ENCODE data around the gene NDUFA8. TPM values are rescaled to one million over a fixed set of nuclear protein-coding genes. Genes with fewer than 3 reads are reported as not detected.
A peak's percentile ranks its signal among the peaks of the same experiment; 100 is the strongest.

The NDUFA8 gene
- total RNA-seq, 1 experiment from 2014 or later: 105 TPM

DNA sequence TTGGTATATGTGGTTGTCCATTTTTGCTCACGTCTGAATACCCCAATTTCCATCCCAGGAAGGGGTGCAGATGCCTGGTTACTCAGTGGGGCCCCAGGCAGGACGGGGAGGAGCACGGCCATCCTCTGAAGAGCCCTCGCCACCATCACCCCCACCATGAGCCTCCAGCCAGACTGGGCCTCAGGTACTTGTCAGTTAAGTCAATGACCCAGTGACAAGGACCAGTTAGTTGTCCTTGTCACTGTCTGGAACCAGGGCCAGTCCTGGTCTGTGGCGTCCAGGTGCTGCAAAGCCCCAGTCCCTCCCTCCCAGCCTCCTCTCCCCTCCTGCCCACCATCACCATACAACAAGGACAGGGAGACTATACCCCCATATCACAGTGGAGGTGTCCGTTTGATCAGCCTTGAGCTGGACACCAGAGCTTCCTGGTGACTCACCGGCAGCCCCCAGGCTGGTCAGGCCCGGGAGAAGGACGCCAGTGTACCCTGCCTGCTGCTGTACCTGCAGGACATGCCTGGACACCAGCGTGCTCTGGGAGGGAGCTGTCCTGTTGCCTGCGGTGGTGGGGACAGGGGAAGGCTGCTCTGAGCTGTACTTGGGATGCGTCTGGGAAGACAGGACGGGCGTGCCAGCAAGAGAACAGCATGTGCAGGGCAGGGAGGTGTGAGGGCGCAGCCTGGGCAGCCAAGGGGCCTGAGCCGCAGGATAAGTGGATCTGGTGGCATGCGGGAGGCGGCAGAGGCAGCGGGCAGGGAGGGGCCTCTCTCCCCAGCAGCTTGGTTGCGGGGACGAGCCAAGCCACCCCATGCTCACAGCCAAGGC, 33.9 kb downstream of the NDUFA8 start:
- Histone ChIP-seq H3K4me1 (ENCODE audit: insufficient read depth, low read length, poor library complexity, severe bottlenecking) (peaks cover 11% of the 10 kb centered on the region), H3K27ac (ENCODE audit: low read depth, low read length, poor library complexity, severe bottlenecking) (no peak overlapping the region), H3K27me3 (replicated peaks; ENCODE audit: insufficient read depth, low read depth, low read length, poor library complexity) (peaks cover 11% of the 10 kb centered on the region), H3K36me3 (ENCODE audit: insufficient read depth, low read length, poor library complexity, severe bottlenecking) (no peaks in the 10 kb centered on the region), H3K4me3 (ENCODE audit: low read depth, low read length, poor library complexity, severe bottlenecking) (peak overlapping the region; percentile 26), H3K9me3 (ENCODE audit: low read depth, low read length, poor library complexity, severe bottlenecking) (no peaks in the 10 kb centered on the region)
- intact Hi-C loops (cut with micrococcal nuclease; ENCODE audit: unreplicated experiment): loop anchor here (1.0 to 2.0 kb wide), 3 partner anchors 27 to 685 kb away; no protein-coding TSS in a partner anchor
- DNase-seq (ENCODE audit: low spot score): no peak
- CTCF ChIA-PET: interaction anchor here (1.0 to 5.2 kb wide), 4 partner anchors 27 to 580 kb away, joined by 4 to 53 read pairs (median 23); no protein-coding TSS in a partner anchor
- BruUV-seq (replicated peaks): no TSS peak
- POLR2A ChIA-PET (ENCODE audit: low non-redundant PET): no interaction called here
- TF ChIP-seq EZH2 (IDR thresholded peaks at IDR 0.05; ENCODE audit: borderline replicate concordance, low read depth, low read length, poor library complexity, severe bottlenecking): no peak
- TF ChIP-seq, protein P1, sequence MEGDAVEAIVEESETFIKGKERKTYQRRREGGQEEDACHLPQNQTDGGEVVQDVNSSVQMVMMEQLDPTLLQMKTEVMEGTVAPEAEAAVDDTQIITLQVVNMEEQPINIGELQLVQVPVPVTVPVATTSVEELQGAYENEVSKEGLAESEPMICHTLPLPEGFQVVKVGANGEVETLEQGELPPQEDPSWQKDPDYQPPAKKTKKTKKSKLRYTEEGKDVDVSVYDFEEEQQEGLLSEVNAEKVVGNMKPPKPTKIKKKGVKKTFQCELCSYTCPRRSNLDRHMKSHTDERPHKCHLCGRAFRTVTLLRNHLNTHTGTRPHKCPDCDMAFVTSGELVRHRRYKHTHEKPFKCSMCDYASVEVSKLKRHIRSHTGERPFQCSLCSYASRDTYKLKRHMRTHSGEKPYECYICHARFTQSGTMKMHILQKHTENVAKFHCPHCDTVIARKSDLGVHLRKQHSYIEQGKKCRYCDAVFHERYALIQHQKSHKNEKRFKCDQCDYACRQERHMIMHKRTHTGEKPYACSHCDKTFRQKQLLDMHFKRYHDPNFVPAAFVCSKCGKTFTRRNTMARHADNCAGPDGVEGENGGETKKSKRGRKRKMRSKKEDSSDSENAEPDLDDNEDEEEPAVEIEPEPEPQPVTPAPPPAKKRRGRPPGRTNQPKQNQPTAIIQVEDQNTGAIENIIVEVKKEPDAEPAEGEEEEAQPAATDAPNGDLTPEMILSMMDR (conservative IDR thresholded peaks at IDR 0.05; ENCODE audit: low read depth, low read length): no peak

DNA sequence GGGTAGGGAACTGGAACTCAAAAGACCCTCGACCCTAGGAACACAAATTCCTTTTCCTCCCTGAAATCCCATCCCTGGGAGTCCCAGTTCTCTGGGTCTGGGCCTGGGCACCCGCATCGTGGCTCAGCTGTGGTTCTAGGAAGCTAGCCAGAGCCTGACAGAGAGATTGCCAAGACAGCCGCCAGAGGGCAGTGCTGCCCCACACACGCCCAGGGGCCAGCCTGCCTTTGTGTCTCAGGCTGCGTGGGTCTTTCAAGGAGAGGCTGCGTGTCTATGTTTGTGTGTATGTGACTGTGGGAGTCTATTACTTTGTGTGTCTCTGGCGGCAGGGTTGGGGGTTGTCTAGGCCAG, 34.4 kb downstream of the NDUFA8 start:
- Histone ChIP-seq H3K4me3 (ENCODE audit: low read depth, low read length, poor library complexity, severe bottlenecking) (no peak overlapping the region), H3K4me1 (ENCODE audit: insufficient read depth, low read length, poor library complexity, severe bottlenecking) (peaks cover 11% of the 10 kb centered on the region), H3K36me3 (ENCODE audit: insufficient read depth, low read length, poor library complexity, severe bottlenecking) (no peaks in the 10 kb centered on the region), H3K27me3 (replicated peaks; ENCODE audit: insufficient read depth, low read depth, low read length, poor library complexity) (peaks cover 11% of the 10 kb centered on the region), H3K9me3 (ENCODE audit: low read depth, low read length, poor library complexity, severe bottlenecking) (no peaks in the 10 kb centered on the region), H3K27ac (ENCODE audit: low read depth, low read length, poor library complexity, severe bottlenecking) (no peak overlapping the region)
- TF ChIP-seq, protein P1 (conservative IDR thresholded peaks at IDR 0.05; ENCODE audit: low read depth, low read length): peak; percentile 92
- TF ChIP-seq EZH2 (IDR thresholded peaks at IDR 0.05; ENCODE audit: borderline replicate concordance, low read depth, low read length, poor library complexity, severe bottlenecking): no peak
- BruUV-seq (replicated peaks): no TSS peak
- ChIA-PET CTCF (interaction anchor here (0.8 to 5.2 kb wide), 6 partner anchors 26 to 579 kb away, joined by 3 to 53 read pairs (median 4); no protein-coding TSS in a partner anchor), POLR2A (ENCODE audit: low non-redundant PET) (no interaction called here)
- peak; percentile 79 for DNase-seq (ENCODE audit: low spot score)
- intact Hi-C loops (cut with micrococcal nuclease; ENCODE audit: unreplicated experiment): loop anchor here (1.0 to 2.0 kb wide), 3 partner anchors 26 to 685 kb away; no protein-coding TSS in a partner anchor

DNA sequence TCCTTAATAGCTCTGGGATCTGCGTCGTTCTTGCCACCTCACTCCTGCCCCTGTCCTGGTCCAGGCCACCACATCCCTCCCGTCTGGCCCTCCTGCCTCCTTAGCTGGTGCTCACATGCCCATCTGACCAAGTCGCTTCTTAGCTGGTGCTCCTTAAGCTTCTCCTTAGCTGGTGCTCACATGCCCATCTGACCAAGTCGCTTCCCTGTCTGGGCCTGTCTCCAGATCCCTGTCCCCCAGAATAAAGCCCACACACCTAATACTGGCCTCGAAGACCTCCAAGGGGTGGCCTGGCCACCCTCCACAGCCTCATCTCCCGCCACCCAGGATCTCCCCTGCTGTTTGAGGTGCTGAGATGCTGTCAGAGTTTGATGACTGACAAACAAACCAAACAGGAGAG, 35.1 kb downstream of the NDUFA8 start:
- Histone ChIP-seq H3K4me3 (ENCODE audit: low read depth, low read length, poor library complexity, severe bottlenecking) (no peak overlapping the region), H3K9me3 (ENCODE audit: low read depth, low read length, poor library complexity, severe bottlenecking) (no peaks in the 10 kb centered on the region), H3K36me3 (ENCODE audit: insufficient read depth, low read length, poor library complexity, severe bottlenecking) (no peaks in the 10 kb centered on the region), H3K4me1 (ENCODE audit: insufficient read depth, low read length, poor library complexity, severe bottlenecking) (peaks cover 11% of the 10 kb centered on the region), H3K27me3 (replicated peaks; ENCODE audit: insufficient read depth, low read depth, low read length, poor library complexity) (peaks cover 11% of the 10 kb centered on the region), H3K27ac (ENCODE audit: low read depth, low read length, poor library complexity, severe bottlenecking) (no peak overlapping the region)
- no peak for DNase-seq (ENCODE audit: low spot score)
- TF ChIP-seq, protein P1 (conservative IDR thresholded peaks at IDR 0.05; ENCODE audit: low read depth, low read length): no peak
- intact Hi-C loops (cut with micrococcal nuclease; ENCODE audit: unreplicated experiment): loop anchor here (2.0 to 5.0 kb wide), 2 partner anchors 26 to 328 kb away; no protein-coding TSS in a partner anchor
- ChIA-PET CTCF (interaction anchor here (0.8 to 5.2 kb wide), 6 partner anchors 26 to 579 kb away, joined by 3 to 53 read pairs (median 4); no protein-coding TSS in a partner anchor), POLR2A (ENCODE audit: low non-redundant PET) (no interaction called here)
- no TSS peak for BruUV-seq (replicated peaks)
